ENCODE results near the gene IL1B.

Gene IL1B

GRCh38 chr2:112784199-112785189 lies 52.1 kb downstream of the IL1B start, which contains the start of gene IL1A:
IL1A (minus strand) TSS chr2:112784493; CDS start chr2:112783770, 723 bp downstream.
- no peak for DNase-seq (ENCODE audit: low read depth in 1 of 2, low spot score in 1 of 2)

- no peak for DNase-seq (ENCODE audit: low read depth in 1 of 2, low spot score in 1 of 2)
Observed at GRCh38 chr2:112783187-112783714, 53.3 kb downstream of the IL1B start.

- DNase-seq (ENCODE audit: low read depth in 1 of 2, low spot score in 1 of 2), result no peak
Observed at GRCh38 chr2:112782234-112782799, 54.3 kb downstream of the IL1B start.

Data from stimulated activated CD4-positive, alpha-beta T cell treated with anti-CD3 and anti-CD28 coated beads, Interleukin-15, amount 100 ng/mL, for 1 hour (primary cell).